Type B pancreatic cell (in vitro differentiated cells): ENCODE measurements around the gene ERCC8. TPM values are rescaled to one million over a fixed set of nuclear protein-coding genes. Genes with fewer than 3 reads are reported as not detected.

Source experiments
- DNase-seq: peaks from one replicate; pipeline ENCODE4 v3.0.0; 2021; ENCODE audit warnings: mixed read lengths; ENCODE audit not compliant: unreplicated experiment; ENCODE audit errors: extremely low spot score
- H3K27ac Mint-ChIP-seq: 2 replicates; pipeline ENCODE4 v1.8.0; 2021; ENCODE audit warnings: mild to moderate bottlenecking, mixed read lengths
- H3K27me3 Mint-ChIP-seq: 2 replicates; pipeline ENCODE4 v1.8.0; 2021; ENCODE audit warnings: mixed read lengths
- H3K36me3 Mint-ChIP-seq: 2 replicates; pipeline ENCODE4 v1.8.0; 2021; ENCODE audit warnings: mixed read lengths
- H3K4me1 Mint-ChIP-seq: one replicate; pipeline ENCODE4 v1.8.0; 2021; ENCODE audit warnings: mixed read lengths; ENCODE audit not compliant: unreplicated experiment
- H3K4me3 Mint-ChIP-seq: 2 replicates; pipeline ENCODE4 v1.8.0; 2021; ENCODE audit warnings: mild to moderate bottlenecking, mixed read lengths
- H3K9me3 Mint-ChIP-seq: 2 replicates; pipeline ENCODE4 v1.8.0; 2021; ENCODE audit warnings: mixed read lengths
- CTCF ChIP-seq: fragments of 200-600 bp; sonication (generic); conservative IDR thresholded peaks from 2 replicates; pipeline ENCODE4 v1.5.0; 2021; ENCODE audit warnings: antibody characterized with exemption, mild to moderate bottlenecking
- total RNA-seq: library from RNA; stranded (reverse); gene quantifications from 2 replicates; pipeline ENCODE4 v1.2.1, GENCODE V29; 2021; ENCODE audit warnings: low replicate concordance

The ERCC8 gene
- total RNA-seq, 1 donor from 2014 or later, result 15.4 TPM

GRCh38 chr5:60843936-60844905 lies 100.6 kb downstream of the ERCC8 start, which contains the start of gene ELOVL7:
TSS of gene ELOVL7 (minus strand) at chr5:60844269. CDS start at chr5:60787397, 56,872 bp downstream.
- no peaks in the 10 kb centered on the region for H3K9me3 Mint-ChIP-seq
- H3K4me1 Mint-ChIP-seq, result peaks cover 10% of the 10 kb centered on the region
- peak within 1 kb of the TSS; percentile 88 for H3K4me3 Mint-ChIP-seq
- DNase-seq, result peak; percentile 82
- H3K27me3 Mint-ChIP-seq, result peaks cover 55% of the 10 kb centered on the region
- H3K36me3 Mint-ChIP-seq, result no peaks in the 10 kb centered on the region
- TF ChIP-seq CTCF, result peak; percentile 60
- peak within 1 kb of the TSS; percentile 85 for H3K27ac Mint-ChIP-seq

GRCh38 chr5:60843386-60843935 lies 101.4 kb downstream of the ERCC8 start:
- Mint-ChIP-seq H3K36me3 (no peaks in the 10 kb centered on the region), H3K27ac (peak overlapping the region; percentile 11), H3K9me3 (no peaks in the 10 kb centered on the region), H3K4me3 (peak overlapping the region; percentile 86), H3K4me1 (peaks cover 10% of the 10 kb centered on the region), H3K27me3 (peaks cover 55% of the 10 kb centered on the region)
- no peak for TF ChIP-seq CTCF
- no peak for DNase-seq

- H3K4me1 Mint-ChIP-seq, result peaks cover 10% of the 10 kb centered on the region
- peak overlapping the region; percentile 86 for H3K4me3 Mint-ChIP-seq
- H3K27ac Mint-ChIP-seq, result peak overlapping the region; percentile 11
- H3K9me3 Mint-ChIP-seq, result no peaks in the 10 kb centered on the region
- TF ChIP-seq CTCF, result no peak
- no peaks in the 10 kb centered on the region for H3K36me3 Mint-ChIP-seq
- peaks cover 59% of the 10 kb centered on the region for H3K27me3 Mint-ChIP-seq
- no peak for DNase-seq
Observed at GRCh38 chr5:60842871-60843385, 101.9 kb downstream of the ERCC8 start.

- no peak for TF ChIP-seq CTCF
- H3K27me3 Mint-ChIP-seq, result peaks cover 54% of the 10 kb centered on the region
- no peaks in the 10 kb centered on the region for H3K36me3 Mint-ChIP-seq
- H3K4me3 Mint-ChIP-seq, result no peak overlapping the region
- H3K9me3 Mint-ChIP-seq, result no peaks in the 10 kb centered on the region
- no peak for DNase-seq
- H3K27ac Mint-ChIP-seq, result no peak overlapping the region
- H3K4me1 Mint-ChIP-seq, result peaks cover 10% of the 10 kb centered on the region
Observed at GRCh38 chr5:60841361-60841760, 103.5 kb downstream of the ERCC8 start.

- DNase-seq, result no peak
- TF ChIP-seq CTCF, result no peak
- Mint-ChIP-seq H3K9me3 (no peaks in the 10 kb centered on the region), H3K27me3 (peaks cover 16% of the 10 kb centered on the region), H3K36me3 (no peaks in the 10 kb centered on the region), H3K27ac (no peak overlapping the region), H3K4me3 (no peak overlapping the region), H3K4me1 (no peaks in the 10 kb centered on the region)
Observed at GRCh38 chr5:60836131-60836530, 108.7 kb downstream of the ERCC8 start.
